Duodenal mucosa (tissue), 2 donors: Measurements from ENCODE around the gene PCDHGA3.
"Not testable (repeated sequence)": the region's sequence is repeated elsewhere in the genome, so short reads cannot be mapped to it uniquely, and the experiment has no call there.

Experiments
- H3K27ac ChIP-seq: one replicate; pipeline ENCODE4 v1.7.0; 2013; ENCODE audit warnings: low read depth, low read length
- H3K27me3 ChIP-seq, 2 donors: one replicate each; pipeline ENCODE4 v1.7.0; 2013; ENCODE audit warnings: low read length in 2 of 2, control low read depth in 1 of 2; ENCODE audit not compliant: insufficient read depth in 2 of 2, control insufficient read depth in 1 of 2
- H3K36me3 ChIP-seq, 2 donors: one replicate each; pipeline ENCODE4 v1.7.0; 2013; ENCODE audit warnings: low read length in 2 of 2, control low read depth in 1 of 2; ENCODE audit not compliant: insufficient read depth in 2 of 2, control insufficient read depth in 1 of 2
- H3K4me1 ChIP-seq, 2 donors: one replicate each; pipeline ENCODE4 v1.7.0; 2013; ENCODE audit warnings: low read length in 2 of 2, control low read depth in 1 of 2; ENCODE audit not compliant: insufficient read depth in 2 of 2, control insufficient read depth in 1 of 2
- H3K4me3 ChIP-seq, 2 donors: one replicate each; pipeline ENCODE4 v1.7.0; 2013; ENCODE audit warnings: low read length in 2 of 2, low read depth in 1 of 2
- H3K9ac ChIP-seq, 2 donors: one replicate each; pipeline ENCODE4 v1.7.0; 2013; ENCODE audit warnings: low read length in 2 of 2, low read depth in 1 of 2
- H3K9me3 ChIP-seq, 2 donors: one replicate each; pipeline ENCODE4 v1.7.0; 2013; ENCODE audit warnings: low read length in 2 of 2, control low read depth in 1 of 2; ENCODE audit not compliant: control insufficient read depth in 1 of 2

The PCDHGA3 gene

GRCh38 chr5:141394401-141395187 is 51.0 kb downstream of the PCDHGA3 start:
- H3K27ac ChIP-seq, H3K27me3 ChIP-seq, H3K9ac ChIP-seq, H3K36me3 ChIP-seq, H3K4me1 ChIP-seq: not testable (repeated sequence)
- peaks cover 32 to 34% of the 10 kb centered on the region in 2 donors for H3K9me3 ChIP-seq
- H3K4me3 ChIP-seq = peak overlapping the region in 1 of 2 donors; percentile 5
